ENCODE results near the gene CTNNBL1. TPM values are rescaled to one million over a fixed set of nuclear protein-coding genes. Genes with fewer than 3 reads are reported as not detected.

CTNNBL1 gene
- total RNA-seq, 6 experiments from 2014 or later: 16.3 to 41.8 (median 28.8) TPM

DNA sequence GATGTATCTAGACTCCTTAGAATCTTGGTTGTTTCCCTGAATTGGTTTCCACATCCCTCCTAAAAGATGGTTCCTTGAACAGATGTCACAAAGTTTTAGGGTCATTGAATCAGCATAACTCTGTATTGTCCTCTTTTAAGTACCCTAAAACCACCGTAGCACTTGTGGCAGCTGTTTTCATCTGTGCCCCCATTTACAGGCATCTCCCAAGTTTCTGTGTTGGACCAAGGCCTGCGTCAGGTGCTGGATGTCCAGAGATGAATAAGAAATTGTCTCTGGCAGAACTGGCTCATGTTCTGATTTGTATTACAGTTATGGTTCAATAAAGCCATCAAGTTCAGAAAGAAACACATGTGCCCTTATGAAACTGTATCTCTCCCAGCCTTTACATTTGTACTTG is 48.3 kb downstream of the CTNNBL1 start:
- intact Hi-C loops (cut with DNase I): no loop called here
- no peak overlapping the region for H3K4me3 ChIP-seq
- 89% methylated on average over 2 of the region's 2 CpGs for WGBS (ENCODE audit: insufficient coverage, low coverage, low lambda C conversion rate, missing lambda C conversion rate)
- peaks cover 0 to 32% (median 4%) of the 10 kb centered on the region in 4 donors for H3K36me3 ChIP-seq
- H3K4me1 ChIP-seq: peaks cover 0 to 16% (median 3%) of the 10 kb centered on the region in 4 donors
- no peaks in the 10 kb centered on the region for H3K27me3 ChIP-seq
- H3K9me3 ChIP-seq: no peaks in the 10 kb centered on the region
- H3K27ac ChIP-seq: peak overlapping the region in 2 of 3 donors; percentile 10 to 32
- TF ChIP-seq POLR2A (IDR thresholded peaks at IDR 0.05): no peak
- TF ChIP-seq, protein P1, sequence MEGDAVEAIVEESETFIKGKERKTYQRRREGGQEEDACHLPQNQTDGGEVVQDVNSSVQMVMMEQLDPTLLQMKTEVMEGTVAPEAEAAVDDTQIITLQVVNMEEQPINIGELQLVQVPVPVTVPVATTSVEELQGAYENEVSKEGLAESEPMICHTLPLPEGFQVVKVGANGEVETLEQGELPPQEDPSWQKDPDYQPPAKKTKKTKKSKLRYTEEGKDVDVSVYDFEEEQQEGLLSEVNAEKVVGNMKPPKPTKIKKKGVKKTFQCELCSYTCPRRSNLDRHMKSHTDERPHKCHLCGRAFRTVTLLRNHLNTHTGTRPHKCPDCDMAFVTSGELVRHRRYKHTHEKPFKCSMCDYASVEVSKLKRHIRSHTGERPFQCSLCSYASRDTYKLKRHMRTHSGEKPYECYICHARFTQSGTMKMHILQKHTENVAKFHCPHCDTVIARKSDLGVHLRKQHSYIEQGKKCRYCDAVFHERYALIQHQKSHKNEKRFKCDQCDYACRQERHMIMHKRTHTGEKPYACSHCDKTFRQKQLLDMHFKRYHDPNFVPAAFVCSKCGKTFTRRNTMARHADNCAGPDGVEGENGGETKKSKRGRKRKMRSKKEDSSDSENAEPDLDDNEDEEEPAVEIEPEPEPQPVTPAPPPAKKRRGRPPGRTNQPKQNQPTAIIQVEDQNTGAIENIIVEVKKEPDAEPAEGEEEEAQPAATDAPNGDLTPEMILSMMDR (IDR thresholded peaks at IDR 0.05): no peak
- ATAC-seq (no peak), DNase-seq (no peak)

DNA sequence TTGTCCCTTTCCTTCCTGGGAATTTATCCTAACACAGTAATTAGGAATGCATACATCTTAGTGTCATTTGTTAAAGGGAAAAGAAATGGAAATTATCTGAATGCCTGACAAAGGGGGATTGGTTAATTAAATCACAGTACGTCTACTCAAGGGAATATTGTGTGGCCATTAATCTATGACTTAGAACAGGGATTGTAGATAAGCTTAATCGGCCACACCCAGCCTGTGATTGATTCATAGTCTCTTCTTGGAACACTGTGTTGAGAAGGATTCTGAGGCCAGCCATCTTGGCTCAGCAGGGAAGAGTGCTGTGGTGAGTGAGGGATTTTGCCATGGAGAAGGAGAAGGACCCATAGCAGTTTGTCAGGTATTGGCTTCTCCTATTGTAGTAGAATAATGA is 50.5 kb downstream of the CTNNBL1 start:
- TF ChIP-seq, protein P1 (IDR thresholded peaks at IDR 0.05): no peak
- no peak for TF ChIP-seq POLR2A (IDR thresholded peaks at IDR 0.05)
- H3K4me3 ChIP-seq: no peak overlapping the region
- no peak for ATAC-seq
- peaks cover 0 to 34% (median 4%) of the 10 kb centered on the region in 4 donors for H3K36me3 ChIP-seq
- intact Hi-C loops (cut with DNase I): no loop called here
- no peak for DNase-seq
- no peaks in the 10 kb centered on the region for H3K27me3 ChIP-seq
- H3K4me1 ChIP-seq: peaks cover 0 to 16% (median 3%) of the 10 kb centered on the region in 4 donors
- no peaks in the 10 kb centered on the region for H3K9me3 ChIP-seq
- H3K27ac ChIP-seq: no peak overlapping the region
- WGBS (ENCODE audit: insufficient coverage, low coverage, low lambda C conversion rate, missing lambda C conversion rate): 95% methylated on average over 2 of the region's 2 CpGs

DNA sequence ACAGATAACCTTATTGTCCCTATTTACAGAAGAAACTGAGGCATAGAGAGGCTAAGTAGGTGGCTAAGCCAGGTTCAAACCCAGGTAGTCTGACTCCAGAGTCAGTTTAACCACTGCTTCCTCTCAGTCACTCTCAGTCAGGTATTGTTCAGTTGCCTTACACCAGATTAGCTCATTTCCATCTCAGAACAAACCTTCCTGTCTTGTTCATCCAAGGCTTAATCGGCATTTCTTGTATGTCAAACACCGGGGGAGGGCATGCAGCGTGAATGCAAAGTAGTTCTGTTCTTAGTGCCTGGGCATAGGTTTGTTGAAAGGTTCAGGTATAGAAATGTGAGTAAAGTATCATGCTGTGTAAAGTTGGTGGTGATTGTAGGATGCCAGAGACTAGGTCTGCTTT is 51.7 kb downstream of the CTNNBL1 start:
- no peaks in the 10 kb centered on the region for H3K27me3 ChIP-seq
- ATAC-seq (no peak), DNase-seq (no peak)
- H3K4me1 ChIP-seq: peaks cover 0 to 16% (median 3%) of the 10 kb centered on the region in 4 donors
- H3K27ac ChIP-seq: no peak overlapping the region
- no peaks in the 10 kb centered on the region for H3K9me3 ChIP-seq
- intact Hi-C loops (cut with DNase I): no loop called here
- H3K4me3 ChIP-seq: no peak overlapping the region
- H3K36me3 ChIP-seq: peaks cover 0 to 28% (median 4%) of the 10 kb centered on the region in 4 donors
- WGBS (ENCODE audit: insufficient coverage, low coverage, low lambda C conversion rate, missing lambda C conversion rate): 42% methylated on average over 3 of the region's 3 CpGs
- TF ChIP-seq, protein P1 (IDR thresholded peaks at IDR 0.05): no peak

DNA sequence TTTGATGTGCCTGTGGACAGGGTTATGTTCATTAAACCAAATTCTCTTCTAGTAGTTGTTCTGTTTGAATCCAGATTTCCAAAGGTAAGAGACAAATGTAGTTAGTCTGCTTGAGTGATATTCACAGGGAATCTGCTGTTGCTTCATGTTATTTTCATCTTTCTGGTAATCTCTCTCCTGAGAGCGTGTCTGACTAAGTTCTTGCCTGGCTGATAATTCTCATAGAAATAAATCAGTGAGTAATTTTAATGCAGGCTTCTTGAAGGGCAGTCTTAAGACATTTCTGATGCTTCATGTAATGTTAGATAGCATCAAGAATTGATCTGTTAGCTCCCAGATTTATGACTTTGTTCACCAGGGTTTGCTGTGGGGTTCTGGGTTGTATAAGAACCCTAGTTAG is 54.2 kb downstream of the CTNNBL1 start:
- Histone ChIP-seq H3K4me1 (no peaks in the 10 kb centered on the region), H3K9me3 (no peaks in the 10 kb centered on the region), H3K27me3 (no peaks in the 10 kb centered on the region), H3K27ac (no peak overlapping the region), H3K4me3 (no peak overlapping the region), H3K36me3 (peaks cover 0 to 34% (median 4%) of the 10 kb centered on the region in 4 donors)
- ATAC-seq (no peak), DNase-seq (no peak)
- TF ChIP-seq POLR2A (IDR thresholded peaks at IDR 0.05): no peak
- TF ChIP-seq, protein P1 (IDR thresholded peaks at IDR 0.05): no peak
- 100% methylated on average over 1 of the region's 1 CpG for WGBS (ENCODE audit: insufficient coverage, low coverage, low lambda C conversion rate, missing lambda C conversion rate)
- intact Hi-C loops (cut with DNase I): no loop called here

DNA sequence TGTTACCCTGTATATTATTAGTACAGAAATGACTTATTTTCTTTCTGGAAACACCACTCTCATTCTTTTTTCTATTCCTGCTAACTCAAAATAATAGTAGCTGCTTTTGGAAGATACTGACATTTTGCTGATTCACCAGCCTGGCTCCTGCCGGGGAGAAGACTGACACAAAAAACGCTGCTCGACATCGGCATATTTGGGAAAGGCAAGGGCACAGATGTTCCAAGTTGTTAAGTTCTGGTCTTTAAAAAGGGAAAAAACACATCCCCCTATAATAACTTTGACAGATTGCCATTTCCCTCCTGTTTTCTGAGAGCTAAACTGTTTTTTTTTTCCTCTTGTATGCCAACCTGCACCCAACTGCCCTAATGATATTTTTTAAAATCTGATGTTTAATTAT is 55.4 kb downstream of the CTNNBL1 start:
- Histone ChIP-seq H3K27me3 (no peaks in the 10 kb centered on the region), H3K4me3 (no peak overlapping the region), H3K9me3 (no peaks in the 10 kb centered on the region), H3K27ac (no peak overlapping the region), H3K36me3 (peaks cover 0 to 34% (median 4%) of the 10 kb centered on the region in 4 donors), H3K4me1 (no peaks in the 10 kb centered on the region)
- 49% methylated on average over 4 of the region's 4 CpGs for WGBS (ENCODE audit: insufficient coverage, low coverage, low lambda C conversion rate, missing lambda C conversion rate)
- DNase-seq (no peak), ATAC-seq (no peak)
- intact Hi-C loops (cut with DNase I): no loop called here
- TF ChIP-seq POLR2A (IDR thresholded peaks at IDR 0.05): no peak
- TF ChIP-seq, protein P1 (IDR thresholded peaks at IDR 0.05): no peak
